COLO668 (cell line): ENCODE results near the gene KCNQ1.

ENCODE experiments used
- DNase-seq: peaks from one replicate; lab custom pipeline; 2025; ENCODE audit not compliant: unreplicated experiment; lab: John Stamatoyannopoulos, UW

Gene KCNQ1

DNA sequence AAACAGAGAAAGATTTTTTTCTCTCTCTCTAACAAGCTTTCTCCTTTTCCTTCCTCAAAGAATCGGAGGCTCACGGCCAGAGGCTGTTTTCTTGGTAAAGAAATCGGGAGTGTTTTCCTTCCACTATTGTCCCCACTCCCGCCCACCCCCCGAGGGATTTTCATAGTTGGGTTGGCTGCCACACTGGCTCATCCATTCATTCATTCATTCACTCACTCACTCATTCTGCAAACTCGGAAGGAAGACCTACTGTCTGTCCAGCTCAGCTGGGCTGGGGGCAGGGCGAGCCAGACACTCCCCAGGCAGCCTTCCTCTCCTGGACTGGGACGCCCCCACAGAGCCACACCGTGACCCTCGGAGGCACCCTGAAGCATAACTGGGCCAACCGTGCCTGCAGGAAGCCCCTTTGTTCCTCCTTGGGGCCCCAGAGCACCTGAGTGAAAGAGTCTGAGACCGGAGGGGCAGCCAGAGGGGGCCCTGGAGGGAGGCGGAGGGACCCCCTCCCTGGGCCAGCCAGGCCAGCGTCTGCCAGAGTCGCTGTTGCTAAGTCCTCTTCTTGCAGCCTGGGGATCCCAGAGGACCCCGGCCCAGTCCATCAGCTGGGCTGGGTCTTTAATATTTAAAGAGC lies 423.8 kb downstream of the KCNQ1 start:
- DNase-seq: no peak

DNA sequence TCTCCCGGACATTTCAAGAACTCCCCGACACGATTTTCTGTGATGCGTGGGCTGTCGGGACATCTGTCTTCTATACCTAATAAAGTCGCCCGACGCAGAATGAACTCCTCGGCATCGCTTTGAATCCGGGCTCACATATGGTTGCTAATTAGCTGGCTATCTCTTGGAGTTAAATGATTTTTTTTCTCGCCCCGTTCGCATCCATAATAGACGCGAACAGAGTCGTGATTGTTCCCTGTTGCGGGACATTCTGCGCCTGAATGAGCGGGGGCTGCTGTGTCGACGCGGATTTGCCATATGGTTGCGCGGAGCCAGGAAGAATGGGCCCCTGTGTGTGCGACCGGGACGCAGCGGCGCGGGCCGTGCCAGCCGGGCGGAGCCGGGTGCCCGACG lies 424.3 kb downstream of the KCNQ1 start:
- DNase-seq: no peak

DNA sequence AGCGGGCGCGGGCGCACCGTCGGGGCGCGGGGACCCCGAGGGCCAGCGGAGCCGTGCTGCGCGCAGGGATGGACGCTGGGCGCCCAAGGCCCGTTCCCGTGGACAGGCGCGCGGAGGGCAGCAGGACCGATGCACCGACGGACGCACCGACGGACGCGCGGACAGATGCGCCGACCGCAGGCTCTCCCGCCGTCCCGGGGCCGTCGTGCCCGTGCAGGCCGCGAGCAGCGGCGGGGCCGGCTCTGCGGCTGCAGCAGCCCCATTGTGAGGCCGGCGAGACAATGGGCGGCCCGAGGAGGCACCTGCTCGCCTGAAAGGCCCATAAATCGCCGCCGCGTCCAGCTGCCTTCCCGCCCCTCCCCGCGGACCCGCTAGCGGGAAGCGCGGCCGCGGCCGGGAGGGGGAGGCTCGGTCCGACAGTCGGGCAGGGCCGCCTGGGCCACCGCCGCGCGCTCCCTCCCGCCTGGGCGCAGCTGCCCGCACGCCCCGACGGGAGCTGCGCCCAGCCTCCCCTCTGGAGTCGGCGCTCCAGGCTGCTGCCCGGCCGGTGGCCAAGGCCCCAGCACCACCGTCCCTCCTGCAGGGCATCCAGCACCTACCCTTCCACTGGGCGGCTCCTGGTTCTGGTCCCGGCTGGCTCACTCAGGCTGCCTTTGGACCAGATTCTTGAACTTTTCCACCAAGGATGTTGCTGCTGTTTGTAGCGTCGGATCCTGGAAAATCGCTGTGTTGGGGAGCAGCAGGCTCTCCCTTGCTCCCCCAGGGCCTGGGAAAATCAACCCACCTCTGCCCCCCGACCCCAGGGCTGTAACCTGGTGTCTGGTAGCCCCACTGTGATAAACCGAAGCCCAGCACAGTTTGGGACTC lies 425.0 kb downstream of the KCNQ1 start:
- peak; percentile 79 for DNase-seq

DNA sequence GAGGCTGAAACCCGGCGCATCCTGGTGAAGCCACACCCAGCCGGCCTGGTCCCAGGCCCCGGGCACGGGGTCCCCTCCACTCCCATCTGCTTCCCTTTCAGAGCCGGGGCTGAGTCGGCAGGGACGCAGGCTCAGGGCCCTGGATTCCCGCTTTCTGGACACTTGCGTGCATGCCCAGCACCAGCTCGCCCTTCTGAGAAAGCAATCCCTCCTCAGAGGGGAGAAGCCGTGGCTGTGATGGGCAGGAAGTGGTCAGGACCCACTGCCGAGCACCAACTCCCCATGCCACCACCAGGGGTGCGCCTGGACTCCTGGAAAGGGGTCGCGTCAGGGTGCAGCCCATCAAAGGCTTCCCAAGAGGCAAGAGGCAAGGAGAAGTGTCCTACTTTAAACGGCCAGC lies 425.7 kb downstream of the KCNQ1 start:
- no peak for DNase-seq

DNA sequence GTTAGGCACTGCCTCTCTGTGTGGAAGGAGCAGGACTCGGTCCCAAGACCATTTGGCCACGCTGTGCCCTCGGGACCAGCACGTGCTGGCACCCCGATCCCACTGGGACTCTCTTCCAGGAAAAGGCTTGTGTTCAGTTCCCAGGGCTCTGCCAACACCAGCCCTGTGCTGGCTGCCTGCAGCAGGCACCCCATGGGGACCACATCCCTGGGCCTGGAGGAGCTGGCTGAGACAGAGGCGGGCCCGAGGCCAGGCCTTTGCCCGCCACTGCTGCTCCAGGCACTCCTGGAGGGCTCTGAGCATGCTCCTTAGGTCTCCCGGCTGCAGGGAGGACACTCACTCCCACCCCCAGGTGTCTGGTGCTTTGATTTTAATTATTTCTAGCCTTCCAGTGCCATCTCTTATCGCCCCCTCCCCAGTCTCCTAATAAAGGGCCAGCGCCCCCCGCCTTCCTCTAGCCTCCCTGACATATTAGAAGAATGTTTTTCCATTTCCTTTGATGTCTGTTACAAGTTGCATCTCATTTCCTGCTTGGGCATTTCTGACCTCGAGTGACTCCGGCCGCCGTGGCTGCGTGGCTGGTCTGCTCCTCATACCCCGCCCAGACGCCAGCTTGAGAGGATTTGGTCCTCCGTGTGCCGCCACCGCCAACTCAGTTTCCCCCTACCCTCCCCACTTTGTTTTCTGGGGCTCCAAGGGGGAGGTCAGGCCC lies 426.3 kb downstream of the KCNQ1 start:
- DNase-seq: no peak

DNA sequence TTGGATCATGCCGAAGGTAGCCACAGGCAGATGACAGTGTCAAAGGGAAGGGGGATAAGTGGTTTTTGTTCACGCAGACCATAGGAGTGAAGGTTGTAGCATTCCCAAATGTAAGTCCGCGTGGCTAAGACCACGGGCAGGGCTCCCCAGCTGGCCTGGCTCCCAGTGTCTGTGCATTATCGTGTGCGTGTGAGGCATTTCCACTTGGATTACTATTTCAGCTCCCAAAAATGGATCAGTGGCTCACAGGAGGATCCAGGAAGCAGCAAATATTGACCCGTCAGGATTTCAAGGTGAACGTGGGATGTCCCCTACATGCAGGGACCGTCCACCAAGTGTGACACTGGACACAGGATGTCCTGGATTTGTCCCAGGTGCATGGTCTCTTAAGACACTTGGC lies 430.2 kb downstream of the KCNQ1 start:
- DNase-seq: no peak

DNA sequence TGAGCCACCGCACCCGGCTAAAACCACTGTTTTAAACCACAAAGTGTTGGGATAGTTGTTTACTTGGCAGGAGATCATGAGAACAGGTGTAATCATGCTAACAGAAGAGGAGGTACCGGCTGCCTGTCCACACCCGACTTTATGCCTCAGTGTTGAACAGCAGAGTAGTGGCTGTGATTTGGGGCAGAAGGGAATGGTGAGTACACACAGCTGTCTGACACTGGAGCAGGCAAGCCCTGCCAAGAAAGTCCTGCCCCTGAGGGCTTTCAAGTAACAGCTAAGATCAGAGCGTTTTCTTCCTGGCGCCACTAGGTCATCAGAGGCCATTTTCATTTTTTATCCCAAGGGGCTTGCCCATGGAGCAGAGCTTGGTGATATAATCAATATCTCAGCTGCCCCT lies 432.7 kb downstream of the KCNQ1 start:
- no peak for DNase-seq

DNA sequence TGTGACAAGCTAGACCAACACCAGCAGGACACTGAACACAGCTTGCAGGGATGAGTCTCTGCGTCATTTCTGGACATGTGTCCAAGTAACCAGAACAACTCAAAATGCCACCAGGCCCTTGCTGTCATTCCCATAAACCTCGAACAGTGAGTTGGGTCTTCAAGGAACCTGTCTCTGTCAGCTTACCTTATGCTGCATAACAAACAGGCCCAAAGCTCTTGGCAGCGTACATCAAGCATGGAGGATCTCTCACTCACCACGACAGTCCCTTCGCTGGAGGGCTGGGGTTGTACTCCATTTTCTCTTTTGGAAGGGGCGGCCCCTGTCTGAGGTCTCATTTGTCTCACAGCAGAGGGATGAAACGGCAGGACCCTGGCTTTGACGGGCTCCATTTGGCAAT lies 434.0 kb downstream of the KCNQ1 start:
- DNase-seq: no peak

DNA sequence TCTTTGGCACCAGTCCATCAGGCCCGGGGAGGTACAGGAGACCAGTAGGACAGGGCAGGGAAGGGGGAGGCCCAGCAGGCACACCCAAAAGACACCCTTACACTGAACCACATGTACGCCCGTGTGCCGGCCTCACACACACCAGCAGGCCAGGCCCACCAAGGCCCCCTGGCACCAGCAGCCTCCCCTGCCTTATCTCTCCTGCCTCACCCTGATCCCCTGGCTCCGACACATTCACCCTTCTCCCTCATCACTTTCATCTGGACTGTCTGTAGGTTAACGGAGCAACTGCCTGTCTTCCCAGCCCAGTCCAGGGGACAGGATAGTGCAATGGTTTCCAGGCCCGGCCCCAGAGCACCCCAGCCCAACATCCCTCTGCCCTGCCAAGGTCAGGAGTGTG lies 435.8 kb downstream of the KCNQ1 start:
- DNase-seq: no peak

DNA sequence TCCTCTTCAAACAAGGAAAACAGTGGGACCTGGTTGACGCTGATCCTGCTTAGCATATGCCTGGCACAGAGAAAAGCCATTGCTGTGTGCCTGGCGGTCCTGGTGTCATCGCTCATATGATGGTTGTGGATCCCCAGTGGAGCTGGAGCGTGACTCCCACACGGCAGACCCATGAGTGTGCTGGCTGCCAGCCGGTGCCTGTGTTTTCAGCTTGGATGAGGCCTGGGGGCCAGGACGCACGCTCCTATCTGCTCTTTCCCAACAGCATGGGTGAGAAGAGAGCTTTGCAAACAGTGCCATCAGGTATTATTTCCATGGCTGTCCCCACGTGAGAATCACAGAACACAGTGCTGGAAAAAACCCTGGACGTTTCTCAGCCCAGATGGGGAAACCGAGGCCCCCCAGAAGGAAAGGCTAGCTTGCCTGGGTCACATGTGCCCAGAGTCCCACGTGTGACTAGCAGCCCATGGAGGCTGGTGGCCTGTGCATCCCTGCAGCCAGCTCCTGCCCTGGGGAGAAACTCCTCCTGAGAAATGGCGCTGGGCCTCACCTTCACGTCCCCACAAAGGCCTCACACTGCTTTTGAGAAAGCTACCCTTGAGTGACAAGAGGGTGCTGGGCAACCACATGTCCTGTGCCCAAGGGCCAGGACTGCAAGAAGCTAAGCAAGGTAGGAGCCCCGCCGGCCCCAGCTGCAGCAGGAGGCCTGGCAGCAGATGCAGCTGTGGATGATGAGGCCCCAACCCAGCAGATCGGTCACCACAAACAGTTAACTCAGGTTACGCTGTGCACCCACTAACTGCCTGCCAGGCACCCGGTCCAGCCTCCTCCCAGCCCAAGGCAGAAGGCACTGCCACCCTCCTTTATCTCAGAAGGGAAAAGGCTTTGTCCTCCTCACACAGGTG lies 436.5 kb downstream of the KCNQ1 start:
- DNase-seq: no peak

DNA sequence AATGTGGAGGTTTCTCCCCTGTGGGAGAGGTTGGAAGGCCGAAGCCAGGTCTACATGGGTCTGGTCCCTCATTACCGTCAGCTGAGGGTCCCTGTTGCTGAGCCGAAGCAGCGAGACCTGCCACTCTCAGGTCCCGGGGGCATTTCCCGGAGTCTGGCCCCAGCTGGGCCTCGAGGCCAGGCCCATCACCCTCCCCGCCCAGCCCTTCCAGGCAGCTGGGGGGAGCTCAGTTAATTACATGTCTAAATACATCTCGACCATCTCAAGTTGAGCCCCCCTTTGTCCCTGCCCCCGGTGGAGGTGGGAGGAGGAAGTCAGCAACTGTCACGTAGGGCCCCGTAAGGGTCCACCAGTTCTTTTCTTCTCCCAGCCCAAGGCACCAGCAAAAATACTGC lies 437.2 kb downstream of the KCNQ1 start:
- no peak for DNase-seq

DNA sequence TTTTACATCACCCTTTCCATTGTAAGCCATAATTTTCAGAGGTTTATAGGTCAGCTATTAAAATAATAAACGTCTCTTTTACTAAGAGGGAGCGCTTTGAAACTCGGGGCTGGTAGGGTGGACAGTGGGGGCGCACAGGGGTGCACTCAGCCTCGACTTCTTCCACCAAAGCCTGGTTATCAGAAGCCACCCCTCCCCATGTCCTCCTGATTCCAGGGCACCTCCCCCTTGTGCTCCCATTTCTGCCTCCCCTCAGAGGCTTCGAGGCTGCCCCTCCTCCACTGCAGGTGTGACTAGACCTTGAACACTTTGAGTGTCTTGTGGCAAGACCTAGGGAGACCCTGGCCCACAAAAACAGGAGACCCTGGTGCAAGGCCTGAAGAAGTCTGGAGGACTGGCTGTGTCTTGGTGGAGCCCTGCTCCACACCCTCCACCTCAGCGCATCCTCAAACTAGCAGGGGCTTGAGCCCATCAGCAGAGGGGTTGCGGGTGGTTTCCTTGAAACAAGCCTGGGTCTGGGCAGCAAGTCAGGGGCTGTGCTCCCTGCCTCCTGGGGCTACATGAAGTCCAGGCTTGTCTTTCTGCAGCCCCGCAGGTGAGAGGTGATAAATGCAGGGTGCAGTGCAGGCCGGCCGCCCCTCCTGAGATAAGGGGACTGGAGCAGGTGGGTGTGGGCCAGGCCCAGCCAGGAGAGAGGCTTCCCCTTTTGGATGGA lies 437.7 kb downstream of the KCNQ1 start:
- DNase-seq: no peak

DNA sequence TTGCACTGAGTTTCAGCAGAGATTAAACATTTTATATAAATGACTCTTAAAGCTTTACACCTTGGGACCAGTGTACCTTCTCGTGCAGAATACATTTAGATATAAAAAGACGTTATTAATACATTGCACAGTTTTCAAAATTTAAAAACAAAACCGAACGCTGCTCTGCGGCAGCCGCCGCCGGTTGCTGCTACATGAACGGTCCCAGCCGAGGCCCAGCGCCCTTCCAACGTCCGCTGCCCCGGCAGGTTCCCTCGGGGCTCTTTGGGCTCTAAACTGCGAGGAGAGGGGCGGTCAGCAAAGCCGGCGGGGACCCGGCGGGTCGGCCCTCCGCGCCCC lies 438.8 kb downstream of the KCNQ1 start:
- DNase-seq: no peak

DNA sequence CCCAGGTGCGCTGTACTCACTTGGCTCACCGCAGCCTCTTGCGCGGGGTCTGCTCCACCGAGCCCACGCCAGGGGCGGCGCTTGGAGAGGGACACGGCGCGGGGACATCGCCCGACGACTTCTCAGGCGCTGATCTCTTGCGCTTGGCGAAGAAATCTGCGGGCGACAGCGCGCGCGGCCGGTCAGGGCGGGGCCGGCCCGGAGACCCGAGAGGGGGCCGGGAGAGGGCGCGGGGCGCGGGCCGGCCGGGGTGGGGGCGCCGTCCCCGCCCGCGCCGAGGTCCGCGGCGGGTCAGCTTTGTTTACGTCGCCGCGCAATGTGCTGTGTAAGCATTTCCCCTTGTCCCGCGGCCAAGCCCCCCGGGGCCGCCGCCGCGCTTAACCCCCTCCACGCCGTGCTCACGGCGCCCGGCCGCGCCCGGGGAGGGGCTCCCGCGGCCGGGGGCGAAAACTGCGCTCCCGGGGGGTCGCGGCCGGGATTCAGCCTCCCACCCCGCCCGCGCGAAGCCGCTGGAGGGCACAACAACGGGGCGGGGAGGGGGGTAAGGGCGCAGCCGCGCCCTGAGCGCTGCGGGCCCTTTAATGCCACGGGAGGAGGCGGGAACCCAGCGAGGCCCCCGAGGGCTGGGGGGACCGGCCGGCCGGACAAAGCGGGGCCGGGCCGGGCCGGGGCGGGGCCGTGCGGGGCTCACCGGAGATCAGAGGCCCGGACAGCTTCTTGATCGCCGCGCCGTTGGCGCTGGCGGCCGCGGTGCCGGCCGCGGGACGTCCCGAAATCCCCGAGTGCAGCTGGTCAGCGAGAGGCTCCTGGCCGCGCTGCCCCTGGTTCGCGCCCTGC lies 439.4 kb downstream of the KCNQ1 start:
- no peak for DNase-seq

DNA sequence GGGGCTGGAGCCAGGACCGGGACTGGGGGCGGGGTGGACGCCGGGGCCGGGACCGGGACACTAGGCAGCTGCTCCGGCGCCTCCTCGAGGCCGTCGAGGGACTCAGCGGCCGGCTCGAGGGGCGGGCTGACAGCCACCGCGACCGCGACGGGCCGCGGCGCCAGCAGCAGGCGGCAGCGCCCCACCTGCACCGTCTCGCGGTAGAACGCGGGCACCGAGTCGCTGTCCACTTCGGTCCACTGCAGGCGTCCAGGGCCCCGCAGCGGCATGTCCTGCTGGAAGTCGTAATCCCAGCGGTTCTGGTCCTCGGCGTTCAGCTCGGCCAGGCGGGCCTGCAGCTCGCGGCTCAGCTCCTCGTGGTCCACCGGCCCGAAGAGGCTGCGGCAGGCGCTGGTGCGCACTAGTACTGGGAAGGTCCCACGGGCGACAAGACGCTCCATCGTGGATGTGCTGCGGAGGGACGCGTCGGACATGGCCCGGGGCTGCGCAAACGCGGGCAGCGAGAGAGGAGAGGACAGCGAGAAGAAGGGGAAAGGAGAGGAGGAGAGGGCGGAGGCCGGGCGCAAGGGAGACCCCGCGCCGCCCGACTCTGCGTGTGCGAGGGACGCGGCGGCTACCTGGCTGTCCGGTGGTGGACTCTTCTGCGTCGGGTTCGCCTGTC lies 440.3 kb downstream of the KCNQ1 start:
- peak; percentile 53 for DNase-seq

DNA sequence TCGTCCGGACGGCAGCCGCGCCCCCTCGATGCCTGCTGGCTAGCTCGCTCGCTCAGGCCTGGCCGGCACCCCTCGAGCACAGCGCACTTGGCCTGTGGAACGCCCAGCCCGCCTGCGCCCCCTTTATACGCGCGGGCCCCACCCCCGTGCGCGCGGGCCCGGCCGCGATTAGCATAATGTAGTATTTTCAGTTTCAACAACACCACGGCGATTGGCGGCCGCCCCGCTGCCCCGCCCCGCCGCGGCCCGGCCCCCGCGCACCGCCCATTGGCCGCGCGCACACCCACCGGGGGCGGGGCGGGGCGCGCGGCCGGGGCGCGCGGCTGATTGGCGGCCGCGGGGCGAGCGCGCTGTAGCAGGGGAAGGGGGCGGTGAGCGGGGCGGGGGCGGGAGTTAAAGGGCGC lies 440.9 kb downstream of the KCNQ1 start, which contains the start of gene CDKN1C:
Gene CDKN1C, minus strand, starts transcription at position 98 of the 404 bp plus-strand sequence. CDS start 319 bp downstream, outside the sequence.
- peak; percentile 76 for DNase-seq

DNA sequence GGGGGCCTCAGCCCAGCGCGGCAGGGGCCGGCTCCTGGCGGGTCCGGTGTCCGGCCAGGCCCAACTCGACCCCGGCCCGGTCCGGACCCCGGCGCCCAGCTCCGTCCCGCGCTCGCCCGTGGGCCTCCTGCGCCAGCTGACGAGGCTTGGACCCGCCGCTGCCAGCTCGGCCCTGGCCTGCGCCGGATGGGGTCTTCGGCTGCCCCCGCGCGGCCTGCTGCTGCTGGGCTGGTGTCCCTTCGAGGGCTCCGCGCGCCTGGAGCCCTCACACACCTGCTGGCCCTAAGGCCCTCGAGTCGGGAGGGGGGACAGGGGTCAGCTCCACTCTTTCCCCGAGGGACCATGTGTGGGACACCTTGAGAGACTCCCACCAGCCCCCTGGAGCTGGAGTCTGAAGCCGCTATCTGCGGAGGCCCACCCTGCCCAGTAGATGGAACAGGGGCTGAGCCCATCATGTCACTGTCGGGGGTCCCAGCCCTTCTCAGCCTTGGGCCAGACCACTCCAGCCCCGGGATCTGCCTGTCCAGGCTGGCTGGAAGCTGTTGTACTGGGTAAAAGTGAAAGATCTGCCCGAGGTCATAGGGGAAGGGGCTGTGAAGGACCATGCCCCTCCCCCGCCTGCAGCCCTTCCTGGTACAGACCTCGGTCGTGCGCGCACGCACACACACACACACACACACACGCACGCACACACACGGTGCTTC lies 441.5 kb downstream of the KCNQ1 start:
- DNase-seq: peak; percentile 23

DNA sequence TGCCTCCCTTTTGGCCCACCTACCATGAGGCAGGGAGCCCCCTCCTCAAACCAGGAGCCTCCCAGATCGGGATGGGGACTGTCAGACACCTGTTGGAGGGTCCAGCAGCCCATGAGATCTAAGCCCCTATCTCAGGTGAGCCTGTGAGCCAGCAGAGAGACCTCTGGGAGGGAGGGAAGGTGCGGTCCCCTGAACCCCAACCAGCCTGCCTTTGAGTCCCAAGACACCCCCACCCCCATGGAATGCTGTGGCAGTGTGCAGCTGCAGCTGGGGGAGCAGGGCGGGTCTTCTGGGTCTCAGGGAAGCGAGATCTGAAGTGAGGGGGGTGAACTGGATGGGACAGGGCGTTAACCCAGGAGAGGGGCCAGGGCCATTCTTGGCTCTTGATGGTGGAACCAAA lies 442.1 kb downstream of the KCNQ1 start:
- no peak for DNase-seq
